Upper lobe of right lung (tissue), 1 donor: ENCODE results near the gene BEND4. TPM values are rescaled to one million over a fixed set of nuclear protein-coding genes. Genes with fewer than 3 reads are reported as not detected.

Experiments
- ATAC-seq: fragments of 200-7000 bp; cut with Tn5 transposase; one replicate; pipeline ENCODE4 v1.9.1; 2020; ENCODE audit warnings: mild to moderate bottlenecking, moderate library complexity
- DNase-seq: peaks from one replicate; pipeline ENCODE4 v3.0.0-alpha.2; 2020
- H3K27ac ChIP-seq: fragments of 200-600 bp; one replicate; pipeline ENCODE4 v1.8.0; 2022
- H3K27me3 ChIP-seq: fragments of 200-600 bp; one replicate; pipeline ENCODE4 v1.8.0; 2022; ENCODE audit warnings: mild to moderate bottlenecking
- H3K36me3 ChIP-seq: fragments of 200-600 bp; one replicate; pipeline ENCODE4 v1.8.0; 2022
- H3K4me1 ChIP-seq: fragments of 200-600 bp; one replicate; pipeline ENCODE4 v1.8.0; 2022
- H3K4me3 ChIP-seq: fragments of 200-600 bp; one replicate; pipeline ENCODE4 v1.8.0; 2022; ENCODE audit warnings: mild to moderate bottlenecking
- H3K9me3 ChIP-seq: fragments of 200-600 bp; one replicate; pipeline ENCODE4 v1.8.0; 2022
- intact Hi-C: fragments of 100-400 bp; cut with DNase I; formaldehyde crosslinking; loops from one replicate; pipeline ENCODE4 v1.11.0; 2022
- total RNA-seq: library from RNA; stranded (reverse); fragmentation: NEBNext Ultra II Directional; extraction: Animal tissue kit (Norgen Biotek cat#: 25700); gene quantifications from one replicate; pipeline ENCODE4 v1.2.1, GENCODE V29; 2021
- TF ChIP-seq, protein P1 (sequence below): fragments of 200-600 bp; IDR thresholded peaks from one replicate; pipeline ENCODE4 v1.8.0; 2022; ENCODE audit warnings: antibody characterized with exemption
- donor health status: DM: no; HTN: yes; CAD: no; lungs with severe emphysema.

Gene BEND4
- total RNA-seq, 1 donor from 2014 or later: 0.43 TPM

DNA sequence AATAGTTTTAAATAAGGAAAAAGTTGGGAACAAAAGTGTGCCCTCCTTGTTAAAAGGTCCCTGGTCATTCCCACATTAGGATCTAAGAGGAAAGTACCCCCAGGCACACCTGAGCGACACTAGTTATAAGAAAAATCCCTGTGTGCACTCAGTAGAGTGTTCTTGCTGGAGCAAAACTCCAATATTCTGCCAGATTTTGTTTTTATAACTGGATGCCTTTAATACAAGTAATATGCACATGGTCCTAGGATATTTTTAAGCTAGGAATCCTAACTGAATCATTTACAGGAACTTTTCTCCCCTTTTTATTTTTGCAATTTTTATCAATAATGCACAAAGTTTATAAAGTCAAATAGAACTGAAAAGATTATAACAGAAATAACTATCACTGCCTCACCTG, 68.6 kb downstream of the BEND4 start:
- Histone ChIP-seq H3K36me3 (peaks cover 22% of the 10 kb centered on the region), H3K27ac (no peak overlapping the region), H3K4me1 (no peaks in the 10 kb centered on the region), H3K9me3 (no peaks in the 10 kb centered on the region), H3K27me3 (no peaks in the 10 kb centered on the region), H3K4me3 (no peak overlapping the region)
- TF ChIP-seq, protein P1, sequence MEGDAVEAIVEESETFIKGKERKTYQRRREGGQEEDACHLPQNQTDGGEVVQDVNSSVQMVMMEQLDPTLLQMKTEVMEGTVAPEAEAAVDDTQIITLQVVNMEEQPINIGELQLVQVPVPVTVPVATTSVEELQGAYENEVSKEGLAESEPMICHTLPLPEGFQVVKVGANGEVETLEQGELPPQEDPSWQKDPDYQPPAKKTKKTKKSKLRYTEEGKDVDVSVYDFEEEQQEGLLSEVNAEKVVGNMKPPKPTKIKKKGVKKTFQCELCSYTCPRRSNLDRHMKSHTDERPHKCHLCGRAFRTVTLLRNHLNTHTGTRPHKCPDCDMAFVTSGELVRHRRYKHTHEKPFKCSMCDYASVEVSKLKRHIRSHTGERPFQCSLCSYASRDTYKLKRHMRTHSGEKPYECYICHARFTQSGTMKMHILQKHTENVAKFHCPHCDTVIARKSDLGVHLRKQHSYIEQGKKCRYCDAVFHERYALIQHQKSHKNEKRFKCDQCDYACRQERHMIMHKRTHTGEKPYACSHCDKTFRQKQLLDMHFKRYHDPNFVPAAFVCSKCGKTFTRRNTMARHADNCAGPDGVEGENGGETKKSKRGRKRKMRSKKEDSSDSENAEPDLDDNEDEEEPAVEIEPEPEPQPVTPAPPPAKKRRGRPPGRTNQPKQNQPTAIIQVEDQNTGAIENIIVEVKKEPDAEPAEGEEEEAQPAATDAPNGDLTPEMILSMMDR: no peak
- intact Hi-C loops: no loop called here
- no peak for DNase-seq
- no peak for ATAC-seq

DNA sequence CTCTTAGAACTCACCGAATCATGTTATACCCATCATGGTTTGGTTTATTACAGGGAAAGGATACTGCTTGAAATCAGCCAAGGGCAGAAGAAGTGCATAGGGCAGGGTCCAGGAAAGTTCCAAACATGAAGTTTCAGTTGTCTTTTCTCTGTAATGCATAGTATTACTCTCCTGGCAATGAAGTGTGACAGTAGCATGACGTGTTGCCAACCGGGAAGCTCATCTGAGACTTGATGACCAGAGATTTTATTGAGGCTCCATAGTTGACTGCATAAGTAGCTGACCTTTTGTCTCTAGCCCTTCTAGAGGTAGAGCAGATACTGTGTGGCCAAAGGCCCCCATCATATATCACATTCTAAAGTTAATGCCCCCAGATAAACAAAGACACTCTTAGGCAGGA, 72.1 kb downstream of the BEND4 start:
- peaks cover 27% of the 10 kb centered on the region for H3K36me3 ChIP-seq
- DNase-seq (no peak), ATAC-seq (no peak)
- intact Hi-C loops: no loop called here
- no peak overlapping the region for H3K4me3 ChIP-seq
- no peaks in the 10 kb centered on the region for H3K9me3 ChIP-seq
- H3K27me3 ChIP-seq: no peaks in the 10 kb centered on the region
- no peak overlapping the region for H3K27ac ChIP-seq
- TF ChIP-seq, protein P1: no peak
- no peaks in the 10 kb centered on the region for H3K4me1 ChIP-seq

DNA sequence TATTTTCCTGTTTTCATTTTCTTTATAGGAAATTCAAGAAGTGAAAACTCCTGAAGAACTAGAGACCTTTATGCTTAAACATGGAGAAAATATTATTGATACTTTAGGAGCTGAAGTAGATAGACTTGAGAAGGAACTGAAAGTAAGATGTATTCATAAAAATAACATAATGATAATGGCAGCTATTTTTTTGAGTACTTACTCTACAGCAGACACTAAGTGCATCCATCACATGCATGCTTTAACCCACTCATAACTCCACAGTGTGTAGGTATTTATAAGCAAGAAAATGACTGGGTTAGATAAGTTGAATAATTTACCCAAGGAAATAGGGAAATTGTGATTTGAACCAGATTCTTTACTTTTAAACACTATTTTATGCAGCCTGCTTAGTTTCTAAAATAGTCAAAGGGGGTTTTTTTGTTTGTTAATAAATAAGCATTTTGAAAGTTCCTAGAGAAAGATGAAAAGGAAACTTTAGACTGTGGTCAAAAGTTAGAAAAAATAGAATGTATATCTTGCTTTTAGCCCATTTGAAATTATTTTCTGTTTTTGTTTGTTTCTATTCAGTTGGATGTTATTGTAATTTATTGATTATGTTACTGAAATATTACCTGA, 74.2 kb downstream of the BEND4 start:
- Histone ChIP-seq H3K36me3 (peaks cover 32% of the 10 kb centered on the region), H3K27me3 (no peaks in the 10 kb centered on the region), H3K4me1 (no peaks in the 10 kb centered on the region), H3K9me3 (no peaks in the 10 kb centered on the region), H3K27ac (no peak overlapping the region), H3K4me3 (no peak overlapping the region)
- no peak for DNase-seq
- no peak for ATAC-seq
- TF ChIP-seq, protein P1: no peak
- intact Hi-C loops: no loop called here

DNA sequence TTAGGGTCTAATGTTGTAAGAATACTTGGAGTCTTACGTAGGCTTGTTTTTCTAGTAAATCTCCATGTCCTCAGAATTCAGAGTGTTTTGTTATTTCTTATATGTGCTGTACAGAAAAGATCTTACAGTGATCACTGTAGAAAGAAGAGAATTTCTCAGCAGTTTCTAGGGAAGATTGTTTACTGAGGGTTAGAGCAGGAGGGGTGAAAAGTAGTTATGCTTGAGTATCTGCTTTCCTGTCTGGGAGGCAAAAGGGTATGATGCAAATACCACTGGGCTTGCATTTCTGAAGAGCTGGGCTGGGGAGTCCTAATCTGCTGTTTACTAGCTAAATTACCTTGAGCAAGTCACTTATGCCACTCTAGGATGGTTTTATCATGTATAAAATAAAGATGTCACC, 78.2 kb downstream of the BEND4 start:
- Histone ChIP-seq H3K36me3 (peaks cover 40% of the 10 kb centered on the region), H3K9me3 (no peaks in the 10 kb centered on the region), H3K4me1 (no peaks in the 10 kb centered on the region), H3K27ac (no peak overlapping the region), H3K4me3 (no peak overlapping the region), H3K27me3 (no peaks in the 10 kb centered on the region)
- intact Hi-C loops: no loop called here
- TF ChIP-seq, protein P1: no peak
- DNase-seq (no peak), ATAC-seq (no peak)

DNA sequence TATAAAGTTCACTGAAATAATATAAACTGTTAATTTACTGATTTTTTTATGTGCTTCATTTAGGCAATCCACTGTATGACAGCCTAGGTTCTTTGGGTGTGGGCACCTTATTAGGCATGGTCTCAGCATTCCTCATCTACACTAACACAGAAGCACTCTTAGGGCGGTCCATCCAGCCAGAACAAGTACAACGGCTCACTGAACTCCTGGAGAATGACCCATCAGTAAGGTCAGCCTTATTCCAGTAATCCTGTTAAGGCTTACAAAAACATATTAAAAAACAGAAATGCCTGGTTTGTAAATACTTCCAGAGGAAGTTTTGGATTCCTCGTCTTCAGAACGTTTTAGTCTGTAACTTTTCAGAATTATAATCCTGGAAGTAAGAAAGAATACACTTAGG, 82.0 kb downstream of the BEND4 start:
- H3K9me3 ChIP-seq: no peaks in the 10 kb centered on the region
- H3K36me3 ChIP-seq: peaks cover 42% of the 10 kb centered on the region
- no peaks in the 10 kb centered on the region for H3K4me1 ChIP-seq
- H3K4me3 ChIP-seq: no peak overlapping the region
- no peaks in the 10 kb centered on the region for H3K27me3 ChIP-seq
- DNase-seq (no peak), ATAC-seq (no peak)
- no peak overlapping the region for H3K27ac ChIP-seq
- TF ChIP-seq, protein P1: no peak
- intact Hi-C loops: no loop called here

DNA sequence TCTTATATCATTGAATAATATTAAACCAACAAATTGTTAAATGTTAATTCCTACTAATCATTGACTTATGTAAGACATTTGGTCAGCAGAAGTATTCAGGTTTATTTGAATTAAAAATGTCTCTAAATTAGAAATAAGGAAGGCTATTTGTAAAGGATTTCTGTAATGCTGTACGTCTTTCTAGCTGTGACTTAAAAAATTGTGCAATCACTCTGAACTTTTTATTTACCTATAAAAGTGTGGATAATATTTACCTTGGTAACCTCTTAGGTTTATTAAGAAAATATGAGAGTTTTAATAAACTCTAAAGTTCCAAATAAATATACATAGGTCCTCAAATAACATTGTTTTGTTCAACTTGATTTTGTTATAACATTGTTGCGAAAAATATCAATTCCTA, 85.2 kb downstream of the BEND4 start:
- DNase-seq (no peak), ATAC-seq (no peak)
- Histone ChIP-seq H3K9me3 (no peaks in the 10 kb centered on the region), H3K4me3 (no peak overlapping the region), H3K4me1 (no peaks in the 10 kb centered on the region), H3K27ac (no peak overlapping the region), H3K36me3 (peaks cover 43% of the 10 kb centered on the region), H3K27me3 (no peaks in the 10 kb centered on the region)
- TF ChIP-seq, protein P1: no peak
- intact Hi-C loops: no loop called here
